ENCODE measurements around the gene SMPDL3B.
A peak's percentile ranks its signal among the peaks of the same experiment; 100 is the strongest.
"Not testable (repeated sequence)": the region's sequence is repeated elsewhere in the genome, so short reads cannot be mapped to it uniquely, and the experiment has no call there.

SMPDL3B gene

GRCh38 chr1:27971674-27972073 is 36.9 kb downstream of the SMPDL3B start:
- peak; percentile 3 for DNase-seq

DNA sequence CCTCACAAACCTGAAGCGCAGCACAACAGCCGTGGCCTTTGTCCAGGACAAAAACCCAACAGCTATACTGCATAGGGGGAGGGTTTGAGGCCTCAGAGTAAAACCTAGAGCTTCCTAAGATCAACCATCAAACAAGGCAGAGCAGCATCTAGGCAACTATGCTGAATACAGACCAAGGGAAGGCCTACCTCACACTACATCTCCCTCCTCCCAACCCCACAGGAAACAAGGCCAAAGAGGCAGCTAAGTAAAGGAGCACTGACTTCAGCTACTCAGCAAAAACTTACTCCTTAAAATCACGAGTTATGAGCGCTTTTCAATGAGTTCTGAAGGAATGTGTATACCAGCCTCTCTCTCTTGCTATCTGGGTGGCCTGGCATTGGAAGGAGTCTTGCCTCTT is 37.3 kb downstream of the SMPDL3B start:
- DNase-seq: no peak

DNA sequence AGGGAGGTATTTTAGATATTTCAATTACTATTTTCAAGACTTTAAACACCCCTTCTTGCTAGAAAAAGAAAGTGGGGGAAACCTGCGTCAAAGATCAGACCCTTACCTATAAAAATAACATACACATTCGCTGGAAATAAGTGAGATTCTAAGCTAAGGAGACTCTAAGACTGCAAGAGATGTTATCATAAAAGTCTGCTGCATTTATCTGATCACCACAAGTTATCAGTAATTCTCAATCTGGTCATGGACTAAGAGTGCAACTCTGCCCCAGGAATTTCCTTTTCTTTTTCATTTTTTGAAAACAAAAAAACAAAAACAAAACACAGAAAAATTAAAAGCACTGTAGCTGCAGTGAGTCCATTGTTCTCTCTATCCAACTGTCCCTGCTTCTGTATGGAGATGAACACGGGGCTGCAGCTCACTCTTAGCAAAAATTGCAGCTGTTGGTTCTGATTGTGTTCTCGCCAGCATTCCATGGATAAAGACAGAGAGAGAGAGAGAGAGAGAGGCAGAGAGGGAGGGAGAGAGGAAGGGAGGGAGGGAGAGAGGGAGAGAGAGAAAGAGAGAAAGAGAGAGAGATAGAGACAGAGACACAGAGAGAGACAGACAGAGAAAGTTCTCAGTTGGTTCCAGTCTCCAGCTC is 39.1 kb downstream of the SMPDL3B start:
- no peak for DNase-seq

- no peak for DNase-seq
These were observed 39.6 kb downstream of the SMPDL3B start for GRCh38 chr1:27974417-27974781.

GRCh38 chr1:27979151-27979858 is 44.5 kb downstream of the SMPDL3B start:
- peak; percentile 3 for DNase-seq

GRCh38 chr1:27979859-27980201 is 45.0 kb downstream of the SMPDL3B start:
- no peak for DNase-seq

DNA sequence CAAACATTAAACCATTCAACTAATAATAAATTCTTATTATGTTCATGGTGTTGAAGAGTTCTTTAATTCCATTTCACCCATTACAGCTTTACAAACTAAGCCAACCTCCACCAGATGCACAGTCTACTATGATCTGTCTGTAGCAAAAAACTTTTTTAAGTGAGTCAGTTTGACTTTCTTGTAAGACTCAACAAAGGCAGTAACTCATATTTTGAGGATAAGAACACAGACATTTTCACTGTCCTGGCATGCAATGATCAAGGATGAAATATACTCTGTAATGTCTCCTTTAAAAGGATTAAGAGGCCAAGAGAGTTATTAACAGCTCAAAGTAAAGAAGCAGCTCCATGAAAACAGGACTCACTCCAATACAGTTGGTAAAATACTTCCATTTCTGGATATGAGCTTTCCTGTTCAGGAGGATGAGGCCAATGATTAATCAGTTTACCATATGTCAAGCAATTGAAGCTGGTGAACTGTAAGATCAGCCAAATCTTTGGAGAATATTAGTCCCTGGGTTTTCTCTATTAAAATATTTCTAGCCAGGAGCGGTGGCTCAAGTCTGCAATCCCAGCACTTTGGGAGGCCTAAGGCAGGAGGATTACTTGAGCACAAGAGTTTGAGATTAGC is 45.5 kb downstream of the SMPDL3B start:
- DNase-seq: no peak

- DNase-seq: no peak
These were observed 46.3 kb downstream of the SMPDL3B start for GRCh38 chr1:27981145-27981544.

GRCh38 chr1:27990920-27991537 is 56.2 kb downstream of the SMPDL3B start:
- no peak for DNase-seq

DNA sequence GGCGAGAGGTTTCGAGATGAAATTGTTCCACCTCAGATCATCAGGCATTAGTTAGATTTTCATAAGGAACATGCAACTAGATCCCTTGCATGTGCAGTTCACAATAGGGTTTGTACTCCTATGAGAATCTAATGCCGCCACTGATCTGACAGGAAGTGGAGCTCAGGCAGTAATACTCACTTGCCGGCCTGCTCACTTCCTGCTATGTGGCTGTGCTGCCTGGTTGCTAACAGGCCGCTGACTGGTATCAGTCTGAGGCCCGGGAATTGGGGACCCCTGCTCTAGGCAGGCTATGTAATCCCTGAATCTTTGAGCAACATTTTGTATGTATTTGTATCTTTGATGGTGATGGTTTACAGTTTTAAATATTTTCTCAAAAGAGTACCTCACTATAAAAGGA is 57.5 kb downstream of the SMPDL3B start:
- DNase-seq: no peak

DNA sequence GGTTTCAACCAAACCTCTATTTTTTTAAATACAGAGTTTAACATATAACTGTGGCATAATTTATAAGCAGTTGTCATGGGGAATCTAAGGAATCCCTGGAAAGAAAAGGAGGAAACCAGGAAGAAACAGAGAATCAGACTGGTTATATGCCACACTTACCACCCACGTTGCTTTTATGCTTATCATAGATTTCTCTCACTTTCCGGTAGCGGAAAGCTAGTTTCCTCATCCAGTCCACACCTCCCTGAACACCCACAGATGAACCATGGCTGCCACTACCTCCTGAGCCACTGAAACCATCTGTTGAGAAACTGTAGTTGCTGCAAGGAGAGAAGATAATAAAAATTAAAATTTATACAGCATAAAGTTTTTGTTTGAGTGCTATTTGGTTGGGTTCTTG is 58.4 kb downstream of the SMPDL3B start:
- DNase-seq: no peak

GRCh38 chr1:27994060-27994459 is 59.3 kb downstream of the SMPDL3B start:
- DNase-seq: no peak

GRCh38 chr1:27994526-27994925 is 59.7 kb downstream of the SMPDL3B start:
- not testable (repeated sequence) for DNase-seq

DNA sequence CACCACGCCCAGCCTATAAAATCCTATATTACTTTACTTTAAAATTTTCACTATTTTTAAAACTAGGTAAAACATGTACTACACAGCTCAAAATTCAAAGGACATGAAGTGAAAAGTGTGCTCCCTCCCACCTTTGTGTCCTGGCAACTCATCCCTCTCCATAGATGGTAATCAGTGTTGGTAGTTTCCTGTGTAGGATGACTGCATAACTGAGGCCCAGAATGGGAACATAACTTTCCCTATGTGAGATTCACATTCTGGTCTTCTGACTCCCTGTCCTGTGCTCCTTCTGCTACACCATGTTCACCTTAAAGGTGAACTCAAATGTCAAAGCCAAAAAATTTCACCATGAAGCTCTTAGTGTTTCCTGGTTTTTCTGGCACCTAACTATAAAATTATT is 64.3 kb downstream of the SMPDL3B start:
- DNase-seq: no peak

- no peak for DNase-seq
These were observed 67.8 kb downstream of the SMPDL3B start for GRCh38 chr1:28002600-28002999.

- DNase-seq: not testable (repeated sequence)
These were observed 68.3 kb downstream of the SMPDL3B start for GRCh38 chr1:28003117-28003516.

Data from NCI-H2029 (cell line).